Osteoblast (primary cell): ENCODE measurements around the gene ADCK2. TPM values are rescaled to one million over a fixed set of nuclear protein-coding genes. Genes with fewer than 3 reads are reported as not detected.
"Not testable (repeated sequence)": the region's sequence is repeated elsewhere in the genome, so short reads cannot be mapped to it uniquely, and the experiment has no call there.

Source experiments
- DNase-seq: peaks from one replicate; pipeline ENCODE4 v3.0.0; 2011; ENCODE audit warnings: low spot score, mixed read lengths; ENCODE audit not compliant: insufficient read length; ENCODE audit errors: missing footprints
- H2AFZ ChIP-seq: 2 replicates; pipeline ENCODE4 v1.6.0; 2011; ENCODE audit warnings: mild to moderate bottlenecking, low read length
- H3K27ac ChIP-seq: 2 replicates; pipeline ENCODE4 v1.5.1; 2011; ENCODE audit warnings: mild to moderate bottlenecking, low read depth, low read length, moderate library complexity
- H3K27me3 ChIP-seq: 2 replicates; pipeline ENCODE4 v1.6.0; 2012; ENCODE audit warnings: mild to moderate bottlenecking, control low read depth, inconsistent platforms, low read length, moderate library complexity; ENCODE audit not compliant: insufficient read depth
- H3K36me3 ChIP-seq: 2 replicates; pipeline ENCODE4 v1.5.1; 2011; ENCODE audit warnings: mild to moderate bottlenecking, low read length, control low read depth, moderate library complexity; ENCODE audit not compliant: insufficient read depth
- H3K4me1 ChIP-seq: 2 replicates; pipeline ENCODE4 v1.5.1; 2011; ENCODE audit warnings: mild to moderate bottlenecking, low read length, control low read depth, moderate library complexity; ENCODE audit not compliant: insufficient read depth
- H3K4me2 ChIP-seq: 2 replicates; pipeline ENCODE4 v1.6.0; 2011; ENCODE audit warnings: mild to moderate bottlenecking, low read length; ENCODE audit not compliant: insufficient read depth
- H3K4me3 ChIP-seq: fragments of 200-600 bp; sonication (generic); 3 replicates; pipeline ENCODE4 v1.5.1; 2012; ENCODE audit warnings: mild to moderate bottlenecking, low read length, inconsistent platforms; ENCODE audit not compliant: insufficient read depth
- H3K79me2 ChIP-seq: 2 replicates; pipeline ENCODE4 v1.6.0; 2012; ENCODE audit warnings: mild to moderate bottlenecking, low read length, control low read depth, inconsistent platforms; ENCODE audit not compliant: insufficient read depth
- H3K9me3 ChIP-seq: 2 replicates; pipeline ENCODE4 v1.5.1; 2011; ENCODE audit warnings: low read depth, low read length, control low read depth
- H4K20me1 ChIP-seq: 2 replicates; pipeline ENCODE4 v1.6.0; 2012; ENCODE audit warnings: mild to moderate bottlenecking, low read length, control low read depth; ENCODE audit not compliant: insufficient read depth
- CTCF ChIP-seq: IDR thresholded peaks from 2 replicates; pipeline ENCODE4 v1.5.1; 2011; ENCODE audit warnings: mild to moderate bottlenecking, low read depth, low read length, moderate library complexity; ENCODE audit errors: extremely low read depth
- total RNA-seq: library from RNA; depleted of rRNA; stranded (reverse); fragments of >200 nt; gene quantifications from 2 replicates; pipeline ENCODE4 v1.2.3, GENCODE V29; 2012

ADCK2 gene
- total RNA-seq, 1 donor, result 28.6 TPM

GRCh38 chr7:140656548-140657515 lies 15.9 kb upstream of the ADCK2 start:
- H3K4me2 ChIP-seq, result peak overlapping the region; percentile 86
- peak; percentile 90 for DNase-seq
- no peaks in the 10 kb centered on the region for H3K27me3 ChIP-seq
- H2AFZ ChIP-seq, result peak overlapping the region; percentile 92
- no peaks in the 10 kb centered on the region for H3K79me2 ChIP-seq
- no peak for TF ChIP-seq CTCF
- H3K4me1 ChIP-seq, result peaks cover 16% of the 10 kb centered on the region
- H3K9me3 ChIP-seq, result no peaks in the 10 kb centered on the region
- H4K20me1 ChIP-seq, result no peaks in the 10 kb centered on the region
- H3K27ac ChIP-seq, result peak overlapping the region; percentile 1
- H3K4me3 ChIP-seq, result peak overlapping the region; percentile 63
- H3K36me3 ChIP-seq, result no peaks in the 10 kb centered on the region

- Histone ChIP-seq H3K36me3 (no peaks in the 10 kb centered on the region), H3K27me3 (no peaks in the 10 kb centered on the region), H3K9me3 (no peaks in the 10 kb centered on the region), H3K4me2 (no peak overlapping the region), H3K4me1 (peaks cover 16% of the 10 kb centered on the region), H4K20me1 (no peaks in the 10 kb centered on the region), H3K79me2 (no peaks in the 10 kb centered on the region), H2AFZ (no peak overlapping the region), H3K27ac (no peak overlapping the region), H3K4me3 (no peak overlapping the region)
- no peak for DNase-seq
- no peak for TF ChIP-seq CTCF
Observed at GRCh38 chr7:140657891-140658290, 14.9 kb upstream of the ADCK2 start.

- H2AFZ ChIP-seq, result peak overlapping the region; percentile 49
- TF ChIP-seq CTCF, result no peak
- DNase-seq, result peak; percentile 26
- H3K79me2 ChIP-seq, result no peaks in the 10 kb centered on the region
- H3K4me2 ChIP-seq, result no peak overlapping the region
- no peaks in the 10 kb centered on the region for H3K27me3 ChIP-seq
- no peaks in the 10 kb centered on the region for H3K36me3 ChIP-seq
- H3K9me3 ChIP-seq, result no peaks in the 10 kb centered on the region
- peaks cover 14% of the 10 kb centered on the region for H3K4me1 ChIP-seq
- no peaks in the 10 kb centered on the region for H4K20me1 ChIP-seq
- H3K27ac ChIP-seq, result no peak overlapping the region
- no peak overlapping the region for H3K4me3 ChIP-seq
Observed at GRCh38 chr7:140659856-140660255, 12.9 kb upstream of the ADCK2 start.

GRCh38 chr7:140661124-140661523 lies 11.6 kb upstream of the ADCK2 start:
- Histone ChIP-seq H3K27me3 (no peaks in the 10 kb centered on the region), H4K20me1 (no peaks in the 10 kb centered on the region), H3K79me2 (no peaks in the 10 kb centered on the region), H3K4me3 (peak overlapping the region; percentile 68), H3K27ac (no peak overlapping the region), H3K4me2 (peak overlapping the region; percentile 80), H3K4me1 (peaks cover 10% of the 10 kb centered on the region), H2AFZ (peak overlapping the region; percentile 85), H3K36me3 (no peaks in the 10 kb centered on the region), H3K9me3 (no peaks in the 10 kb centered on the region)
- no peak for DNase-seq
- TF ChIP-seq CTCF, result peak; percentile 47

- not testable (repeated sequence) for H3K27me3 ChIP-seq, H3K4me1 ChIP-seq, H3K36me3 ChIP-seq, H4K20me1 ChIP-seq, DNase-seq, H3K9me3 ChIP-seq, H2AFZ ChIP-seq, H3K79me2 ChIP-seq, H3K27ac ChIP-seq, H3K4me3 ChIP-seq, H3K4me2 ChIP-seq
Observed at GRCh38 chr7:140662938-140663337, 9.8 kb upstream of the ADCK2 start.
